Measurements from ENCODE around the gene B4GALT2.

DNA sequence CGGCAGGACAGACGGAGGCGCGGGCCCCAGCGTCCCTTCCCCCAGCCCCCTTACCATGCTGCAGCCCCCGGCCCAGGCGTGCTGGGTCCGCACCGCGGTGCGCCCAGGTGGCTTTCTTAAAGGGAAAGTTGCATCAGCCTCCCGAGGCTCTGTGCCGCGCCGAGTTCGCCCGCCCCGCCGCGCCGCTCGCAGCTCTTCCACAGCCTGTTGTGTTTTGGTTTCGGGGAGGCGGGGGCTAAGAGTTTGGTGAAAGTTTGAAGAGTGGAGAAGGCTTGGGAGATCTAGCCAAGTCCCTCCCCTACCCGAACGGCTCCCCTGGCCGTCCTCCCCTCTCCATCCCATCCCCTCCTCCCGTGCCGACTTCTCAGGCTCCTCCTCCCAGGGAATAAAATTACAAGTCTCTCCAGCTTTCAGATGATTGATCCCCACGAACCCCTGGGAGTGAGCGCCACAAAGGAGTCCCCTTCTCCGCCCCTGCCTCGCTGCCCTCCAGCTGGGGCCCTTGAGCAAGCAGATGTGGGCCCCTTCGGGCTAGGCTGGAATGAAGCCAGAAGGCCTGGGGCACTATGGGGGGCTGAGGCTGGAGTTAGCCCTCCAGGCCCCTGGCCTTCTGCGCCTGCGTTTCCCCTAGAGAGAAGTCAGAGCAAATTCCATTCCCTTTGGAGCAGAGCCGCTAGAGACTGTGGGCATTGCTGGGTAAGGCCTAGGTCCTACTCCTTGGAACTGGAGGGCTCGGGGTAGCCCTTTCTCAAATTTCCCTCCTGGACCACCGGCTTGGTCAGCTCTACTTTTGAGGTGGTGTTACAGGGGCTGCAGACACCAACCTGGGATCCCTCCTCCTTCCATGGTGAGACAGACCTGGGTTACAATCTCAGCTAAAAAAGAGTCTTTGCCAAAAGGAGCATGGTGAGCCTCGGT is 52.5 kb downstream of the B4GALT2 start, which contains the start of gene SLC6A9:
- peak; percentile 13 to 75 for TF ChIP-seq POLR2A (IDR thresholded peaks at IDR 0.05)
- TF ChIP-seq, protein P1, sequence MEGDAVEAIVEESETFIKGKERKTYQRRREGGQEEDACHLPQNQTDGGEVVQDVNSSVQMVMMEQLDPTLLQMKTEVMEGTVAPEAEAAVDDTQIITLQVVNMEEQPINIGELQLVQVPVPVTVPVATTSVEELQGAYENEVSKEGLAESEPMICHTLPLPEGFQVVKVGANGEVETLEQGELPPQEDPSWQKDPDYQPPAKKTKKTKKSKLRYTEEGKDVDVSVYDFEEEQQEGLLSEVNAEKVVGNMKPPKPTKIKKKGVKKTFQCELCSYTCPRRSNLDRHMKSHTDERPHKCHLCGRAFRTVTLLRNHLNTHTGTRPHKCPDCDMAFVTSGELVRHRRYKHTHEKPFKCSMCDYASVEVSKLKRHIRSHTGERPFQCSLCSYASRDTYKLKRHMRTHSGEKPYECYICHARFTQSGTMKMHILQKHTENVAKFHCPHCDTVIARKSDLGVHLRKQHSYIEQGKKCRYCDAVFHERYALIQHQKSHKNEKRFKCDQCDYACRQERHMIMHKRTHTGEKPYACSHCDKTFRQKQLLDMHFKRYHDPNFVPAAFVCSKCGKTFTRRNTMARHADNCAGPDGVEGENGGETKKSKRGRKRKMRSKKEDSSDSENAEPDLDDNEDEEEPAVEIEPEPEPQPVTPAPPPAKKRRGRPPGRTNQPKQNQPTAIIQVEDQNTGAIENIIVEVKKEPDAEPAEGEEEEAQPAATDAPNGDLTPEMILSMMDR (IDR thresholded peaks at IDR 0.05): no peak

All from adrenal gland (tissue), 5 donors.